Posterior cingulate gyrus (tissue), 11 donors: ENCODE data around the gene ATF1.
"Not testable (repeated sequence)": the region's sequence is repeated elsewhere in the genome, so short reads cannot be mapped to it uniquely, and the experiment has no call there.

Experiments
- DNase-seq, 10 donors: peaks; one replicate each; pipeline versions ENCODE4 v3.0.0 to v3.0.0-alpha.2; 2020 to 2021; ENCODE audit warnings: mixed read lengths in 3 of 10
- intact Hi-C: fragments of 100-400 bp; cut with DNase I; formaldehyde crosslinking; loops from one replicate; pipeline ENCODE4 v1.15.1; 2023

The ATF1 gene

DNA sequence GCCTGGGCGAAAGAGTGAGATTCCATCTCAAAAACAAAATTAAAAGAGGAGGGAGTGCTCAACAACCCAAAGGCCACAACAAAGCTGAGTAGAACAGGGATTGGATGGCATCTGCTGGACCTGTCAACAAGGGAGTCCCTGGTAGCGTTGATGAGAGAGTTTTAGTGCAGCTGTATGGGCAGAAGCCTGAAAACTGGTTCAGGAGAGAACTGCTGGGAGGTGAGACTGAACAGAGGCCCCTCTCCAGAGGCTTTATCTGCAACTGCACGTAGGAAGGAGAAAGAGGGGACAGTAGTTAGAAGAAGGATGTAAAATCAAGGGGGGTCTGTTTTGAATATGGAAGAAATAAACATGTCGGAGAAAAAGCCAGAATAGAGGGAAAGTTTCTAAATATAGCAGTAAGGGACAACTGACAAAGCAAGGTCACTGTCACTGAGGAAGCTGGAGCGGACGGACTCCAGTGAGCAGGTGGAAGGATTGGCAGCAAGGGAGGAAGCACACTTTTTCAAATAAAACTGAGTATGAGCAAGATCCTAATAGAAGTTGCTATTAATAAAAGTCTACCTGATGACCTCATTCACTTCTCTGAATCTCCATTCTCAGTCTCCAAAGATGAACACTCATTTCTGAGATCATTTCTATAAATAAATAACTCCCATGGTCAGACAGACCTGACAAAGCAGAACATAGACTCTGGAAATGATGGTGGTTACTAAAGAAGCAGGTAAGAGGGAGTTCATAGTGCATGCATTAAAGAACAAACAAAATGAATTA is 11.8 kb upstream of the ATF1 start:
- intact Hi-C loops, result no loop called here
- no peak for DNase-seq

GRCh38 chr12:50753232-50753769 is 10.6 kb upstream of the ATF1 start:
- no peak for DNase-seq
- intact Hi-C loops, result no loop called here

- intact Hi-C loops, result loop anchor here (2.0 to 10.0 kb wide), 2 partner anchors 222 to 260 kb away; partner anchors contain the start of gene DIP2B
- DNase-seq, result peak; percentile 35 to 92 (median 48)
Observed at GRCh38 chr12:50764286-50765094, 589 bp downstream of the ATF1 start.

GRCh38 chr12:50765095-50765911 is 1.4 kb downstream of the ATF1 start:
- intact Hi-C loops, result loop anchor here (2.0 to 10.0 kb wide), 2 partner anchors 221 to 261 kb away; partner anchors contain the start of gene DIP2B
- DNase-seq, result peak in 4 of 10 donors; percentile 16 to 43 (median 28)

DNA sequence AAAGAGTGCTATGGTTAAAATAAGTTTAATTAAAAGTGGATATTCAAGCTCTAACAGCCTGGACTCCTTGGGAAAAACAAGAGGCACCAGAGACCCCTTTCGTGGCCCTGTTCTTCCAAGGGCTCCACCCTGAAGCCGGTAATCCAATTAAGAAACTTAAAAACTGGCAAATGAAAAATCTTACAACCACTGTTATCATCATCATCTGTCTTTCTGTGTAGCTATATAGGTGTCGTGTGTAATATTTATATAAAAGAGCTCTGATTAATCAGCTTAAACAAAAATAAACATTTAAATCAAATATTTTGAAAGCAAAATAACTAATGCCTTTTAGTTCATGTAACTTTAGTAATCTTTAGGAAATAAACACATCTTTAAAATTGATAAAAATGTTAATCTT is 4.5 kb downstream of the ATF1 start:
- DNase-seq, result no peak
- intact Hi-C loops, result loop anchor here (10.0 kb wide), 1 partner anchor 264 kb away; the partner anchor contains the start of gene DIP2B

DNA sequence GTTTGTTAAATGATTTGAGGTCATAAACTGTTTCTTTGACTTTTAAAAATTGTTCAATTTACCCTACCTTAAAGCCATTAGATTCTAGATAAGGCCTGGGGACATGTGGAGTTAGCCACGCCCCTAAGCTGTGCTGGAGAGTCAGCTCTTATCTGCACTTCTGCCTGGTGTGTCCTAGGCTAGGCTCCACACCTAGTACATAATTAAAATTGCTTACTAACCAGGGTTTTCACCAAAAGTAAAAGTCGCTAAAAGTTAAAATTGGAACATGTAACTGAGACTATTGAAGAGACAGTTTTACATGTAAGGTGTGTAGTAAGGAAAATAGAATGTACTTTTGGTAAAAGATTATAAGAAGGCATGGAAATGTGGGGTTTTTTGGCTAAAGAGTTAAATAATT is 4.9 kb downstream of the ATF1 start:
- intact Hi-C loops, result loop anchor here (10.0 kb wide), 1 partner anchor 264 kb away; the partner anchor contains the start of gene DIP2B
- DNase-seq, result not testable (repeated sequence)

GRCh38 chr12:50771409-50771808 is 7.5 kb downstream of the ATF1 start:
- intact Hi-C loops, result no loop called here
- DNase-seq, result no peak

DNA sequence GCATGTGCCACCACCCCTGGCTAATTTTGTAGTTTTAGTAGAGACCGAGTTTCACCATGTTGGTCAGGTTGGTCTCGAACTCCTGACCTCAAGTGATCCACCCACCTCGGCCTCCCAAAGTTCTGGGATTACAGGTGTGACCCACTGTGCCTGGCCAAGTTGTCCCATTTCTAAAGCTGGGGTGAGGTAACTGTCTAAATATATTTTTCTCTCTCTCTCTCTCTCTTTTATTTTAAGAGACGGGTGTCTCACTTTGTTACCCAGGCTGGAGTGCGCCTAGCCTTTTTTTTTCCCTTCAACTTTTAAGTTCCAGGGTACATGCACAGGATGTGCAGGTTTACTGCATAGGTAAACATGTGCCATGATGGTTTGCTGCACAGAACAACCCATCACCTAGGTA is 8.6 kb downstream of the ATF1 start:
- no peak for DNase-seq
- intact Hi-C loops, result no loop called here

GRCh38 chr12:50772877-50773276 is 9.0 kb downstream of the ATF1 start:
- intact Hi-C loops, result no loop called here
- DNase-seq, result peak in 1 of 10 donors; percentile 14

DNA sequence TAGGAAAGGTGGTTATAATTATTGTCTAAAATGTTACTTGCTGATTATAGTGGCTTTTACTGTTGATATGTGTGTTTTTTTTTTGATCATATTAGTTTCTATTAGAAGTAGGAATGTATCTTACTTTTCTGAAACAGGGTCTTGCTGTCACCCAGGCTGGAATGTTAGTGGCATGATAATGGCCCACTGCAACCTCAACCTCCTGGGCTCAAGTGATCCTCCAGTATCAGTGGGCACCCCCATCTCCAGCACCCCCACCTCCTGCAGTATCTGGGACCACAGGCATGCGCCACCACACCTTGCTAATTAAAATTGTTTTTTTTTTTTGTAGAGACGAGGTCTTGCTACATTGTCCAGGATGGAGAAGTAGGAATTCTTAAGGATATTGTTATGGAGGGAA is 11.3 kb downstream of the ATF1 start:
- peak in 1 of 10 donors; percentile 12 for DNase-seq
- intact Hi-C loops, result no loop called here

DNA sequence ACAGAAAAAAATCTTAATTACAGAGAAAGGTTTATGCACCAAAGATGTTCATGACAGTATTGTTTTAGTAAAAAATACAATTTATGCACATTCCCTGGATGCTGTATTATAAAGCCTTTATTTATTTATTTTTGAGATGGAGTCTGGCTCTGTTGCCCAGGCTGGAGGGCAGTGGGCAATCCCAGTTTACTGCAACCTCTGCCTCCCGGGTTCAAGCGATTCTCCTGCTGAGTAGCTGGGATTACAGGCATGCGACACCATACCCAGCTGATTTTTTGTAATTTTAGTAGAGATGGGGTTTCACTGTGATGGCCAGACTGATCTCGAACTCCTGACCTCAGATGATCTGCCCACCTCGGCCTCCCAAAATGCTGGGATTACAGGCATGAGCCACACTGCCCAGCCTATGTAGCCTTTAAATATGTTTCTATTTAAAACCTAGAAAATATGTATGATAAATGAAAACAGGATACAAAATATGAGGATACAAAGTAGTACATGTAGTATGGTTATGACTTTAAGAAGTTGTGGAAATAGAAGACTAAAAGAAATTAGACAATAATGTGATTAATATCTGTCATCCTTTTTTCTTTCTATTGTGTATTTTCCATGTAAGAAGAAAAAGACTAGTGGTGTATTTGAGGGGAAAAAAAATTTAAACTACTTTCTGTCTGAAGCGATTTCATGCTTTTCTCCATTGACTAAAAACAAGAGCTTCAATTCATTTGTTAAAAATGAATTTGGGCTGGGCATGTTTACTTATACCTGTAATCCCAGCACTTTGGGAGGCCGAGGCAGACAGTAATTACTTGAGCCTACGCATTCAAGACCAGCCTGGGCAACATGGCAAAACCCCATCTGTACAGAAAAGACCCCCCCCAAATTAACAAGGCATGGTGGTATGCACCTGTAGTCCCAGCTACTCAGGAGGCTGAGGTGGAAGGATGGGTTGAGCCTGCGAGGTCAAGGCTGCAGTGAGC is 13.1 kb downstream of the ATF1 start:
- DNase-seq, result peak in 1 of 10 donors; percentile 13
- intact Hi-C loops, result no loop called here

GRCh38 chr12:50778663-50779590 is 15.0 kb downstream of the ATF1 start:
- DNase-seq, result no peak

GRCh38 chr12:50780013-50780412 is 16.1 kb downstream of the ATF1 start:
- no peak for DNase-seq
- intact Hi-C loops, result no loop called here

More at GRCh38 chr12:50778663-50779590, 15.0 kb downstream of the ATF1 start:
- intact Hi-C loops, result no loop called here

GRCh38 chr12:50784501-50784900 is 20.6 kb downstream of the ATF1 start:
- no peak for DNase-seq
- intact Hi-C loops, result no loop called here

- intact Hi-C loops, result no loop called here
- DNase-seq, result no peak
Observed at GRCh38 chr12:50785406-50786001, 21.6 kb downstream of the ATF1 start.

DNA sequence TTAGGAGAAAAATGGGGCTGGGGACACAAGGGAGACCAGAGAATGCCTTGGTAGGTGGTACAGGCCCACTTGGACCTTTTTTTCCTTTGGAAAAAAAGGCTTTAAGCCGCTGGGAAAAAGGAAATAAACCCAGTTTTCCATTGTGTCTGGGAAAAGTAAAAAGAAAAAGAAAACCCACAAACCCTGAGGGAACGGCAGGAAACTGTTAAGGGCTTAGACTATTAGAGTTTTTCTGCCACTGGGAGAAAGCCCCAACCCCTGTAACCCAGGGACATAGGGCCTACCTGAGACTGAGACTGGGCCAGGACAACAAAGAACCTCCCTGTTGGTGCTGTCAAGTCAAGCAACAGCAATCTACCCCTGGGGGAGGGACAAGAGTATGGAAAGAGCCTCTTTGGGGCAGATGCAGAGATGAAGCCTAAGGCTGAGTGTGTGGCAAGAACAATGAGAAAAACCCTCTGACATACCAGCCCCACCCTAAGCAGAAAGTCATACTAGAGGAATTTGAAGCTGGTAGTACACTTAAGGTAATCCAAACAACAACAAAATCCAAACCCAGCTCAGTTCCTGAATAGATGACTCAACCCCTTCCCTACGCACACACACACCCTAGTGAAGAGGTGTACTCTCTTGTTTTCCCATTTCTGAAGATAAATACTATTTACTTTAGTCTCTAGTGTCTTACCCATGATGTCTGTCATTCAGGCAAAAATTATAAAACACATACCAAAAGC is 22.8 kb downstream of the ATF1 start:
- intact Hi-C loops, result no loop called here
- DNase-seq, result no peak

DNA sequence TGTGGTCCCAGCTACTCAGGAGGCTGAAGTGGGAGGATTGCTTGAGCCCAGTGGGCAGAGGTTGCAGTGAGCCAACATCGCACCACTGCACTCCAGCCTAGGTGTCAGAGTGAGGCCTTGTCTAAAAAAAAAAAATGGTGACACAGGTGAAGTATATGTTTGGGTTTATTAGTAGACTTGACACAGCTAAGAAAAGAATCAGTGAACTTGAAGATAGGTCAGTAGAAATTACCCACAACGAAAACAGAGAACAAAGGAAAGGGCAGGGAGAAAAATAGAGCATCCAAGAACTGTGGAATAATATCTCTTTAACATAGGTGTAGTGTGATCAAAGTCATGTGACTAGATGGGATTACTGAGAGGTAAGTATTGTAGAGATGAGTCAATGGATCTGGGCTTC is 23.7 kb downstream of the ATF1 start:
- no peak for DNase-seq
- intact Hi-C loops, result no loop called here
